H9 (cell line): ENCODE data around the gene EDA. TPM values are rescaled to one million over a fixed set of nuclear protein-coding genes. Genes with fewer than 3 reads are reported as not detected.

Experiments used
- DNase-seq: peaks from one replicate; pipeline ENCODE4 v3.0.0-alpha.2; 2017
- H2AFZ ChIP-seq: one replicate; pipeline ENCODE4 v1.6.1; 2013; ENCODE audit warnings: mild to moderate bottlenecking, low read length, control low read depth, moderate library complexity
- H2AK5ac ChIP-seq: 2 replicates; pipeline ENCODE4 v1.6.1; 2013; ENCODE audit warnings: low read length, control low read depth, mixed read lengths; ENCODE audit not compliant: insufficient read length
- H2BK120ac ChIP-seq: one replicate; pipeline ENCODE4 v1.6.1; 2013; ENCODE audit warnings: low read depth, mild to moderate bottlenecking, low read length, control low read depth, inconsistent platforms; ENCODE audit not compliant: poor library complexity, severe bottlenecking
- H2BK12ac ChIP-seq: 2 replicates; pipeline ENCODE4 v1.6.1; 2013; ENCODE audit warnings: low read length, control low read depth, mixed read lengths, low read depth; ENCODE audit not compliant: insufficient read length
- H2BK15ac ChIP-seq: 2 replicates; pipeline ENCODE4 v1.6.1; 2013; ENCODE audit warnings: low read depth, low read length, control low read depth
- H2BK20ac ChIP-seq: one replicate; pipeline ENCODE4 v1.6.1; 2013; ENCODE audit warnings: low read depth, mild to moderate bottlenecking, low read length, control low read depth, inconsistent platforms; ENCODE audit not compliant: poor library complexity, severe bottlenecking
- H2BK5ac ChIP-seq: 2 replicates; pipeline ENCODE4 v1.6.1; 2013; ENCODE audit warnings: low read length, control low read depth, mixed read lengths; ENCODE audit not compliant: insufficient read length
- H3K14ac ChIP-seq: 2 replicates; pipeline ENCODE4 v1.6.1; 2013; ENCODE audit warnings: low read length, control low read depth; ENCODE audit not compliant: insufficient read depth
- H3K18ac ChIP-seq: 2 replicates; pipeline ENCODE4 v1.6.1; 2013; ENCODE audit warnings: low read depth, mild to moderate bottlenecking, mixed read lengths, low read length, control low read depth; ENCODE audit not compliant: insufficient read length
- H3K23ac ChIP-seq: 2 replicates; pipeline ENCODE4 v1.6.1; 2013; ENCODE audit warnings: low read length, control low read depth, mixed read lengths, low read depth; ENCODE audit not compliant: insufficient read length
- H3K23me2 ChIP-seq: 2 replicates; pipeline ENCODE4 v1.6.1; 2013; ENCODE audit warnings: low read depth, mild to moderate bottlenecking, mixed read lengths, low read length, control low read depth; ENCODE audit not compliant: insufficient read length, poor library complexity, severe bottlenecking
- H3K27ac ChIP-seq: 2 replicates; pipeline ENCODE4 v1.5.1; 2013; ENCODE audit warnings: low read length, control low read depth, mixed read lengths, low read depth; ENCODE audit not compliant: insufficient read length
- H3K27me3 ChIP-seq: 2 replicates; pipeline ENCODE4 v1.6.1; 2013; ENCODE audit warnings: low read length, control low read depth, inconsistent platforms; ENCODE audit not compliant: insufficient read depth
- H3K4ac ChIP-seq: 2 replicates; pipeline ENCODE4 v1.6.1; 2013; ENCODE audit warnings: low read depth, mild to moderate bottlenecking, control low read depth, inconsistent platforms, low read length, moderate library complexity
- H3K4me1 ChIP-seq: 2 replicates; pipeline ENCODE4 v1.6.1; 2013; ENCODE audit warnings: low read length, control low read depth, inconsistent platforms; ENCODE audit not compliant: insufficient read depth
- H3K4me2 ChIP-seq: 2 replicates; pipeline ENCODE4 v1.6.1; 2013; ENCODE audit warnings: low read length, control low read depth, mixed read lengths; ENCODE audit not compliant: insufficient read length, insufficient read depth
- H3K56ac ChIP-seq: 2 replicates; pipeline ENCODE4 v1.6.1; 2013; ENCODE audit warnings: low read depth, mild to moderate bottlenecking, mixed read lengths, low read length, control low read depth; ENCODE audit not compliant: insufficient read length
- H3K79me1 ChIP-seq: 2 replicates; pipeline ENCODE4 v1.6.1; 2013; ENCODE audit warnings: low read depth, mild to moderate bottlenecking, moderate library complexity, low read length, control low read depth, inconsistent platforms; ENCODE audit not compliant: insufficient read depth, poor library complexity, severe bottlenecking
- H3K79me2 ChIP-seq: 2 replicates; pipeline ENCODE4 v1.6.1; 2013; ENCODE audit warnings: low read length, control low read depth, inconsistent platforms; ENCODE audit not compliant: insufficient read depth
- H3K9ac ChIP-seq: 2 replicates; pipeline ENCODE4 v1.6.1; 2013; ENCODE audit warnings: low read length, control low read depth, mixed read lengths; ENCODE audit not compliant: insufficient read length; ENCODE audit errors: extremely low read depth
- H3K9me3 ChIP-seq: one replicate; pipeline ENCODE4 v1.6.1; 2013; ENCODE audit warnings: low read depth, low read length, inconsistent platforms; ENCODE audit not compliant: control insufficient read depth
- H3T11ph ChIP-seq: one replicate; pipeline ENCODE4 v1.6.1; 2013; ENCODE audit warnings: mild to moderate bottlenecking, low read length, control low read depth, inconsistent platforms
- H4K20me1 ChIP-seq: one replicate; pipeline ENCODE4 v1.6.1; 2013; ENCODE audit not compliant: control insufficient read depth, insufficient read length, insufficient read depth
- H4K5ac ChIP-seq: 2 replicates; pipeline ENCODE4 v1.6.1; 2013; ENCODE audit warnings: low read depth, mild to moderate bottlenecking, mixed read lengths, low read length, control low read depth; ENCODE audit not compliant: insufficient read length
- H4K8ac ChIP-seq: replicated peaks from 2 replicates; pipeline ENCODE4 v1.6.1; 2013; ENCODE audit warnings: low read length, control low read depth, mixed read lengths, low read depth; ENCODE audit not compliant: insufficient read length
- H4K91ac ChIP-seq: 2 replicates; pipeline ENCODE4 v1.6.1; 2013; ENCODE audit warnings: low read depth, mild to moderate bottlenecking, moderate library complexity, mixed read lengths, low read length, control low read depth; ENCODE audit not compliant: insufficient read length
- H3K27ac Mint-ChIP-seq, 3 experiments: 2 replicates in 2 of 3; 3 replicates in 1 of 3; pipeline ENCODE4 v1.8.0; 2020 to 2021; ENCODE audit warnings: mixed read lengths in 3 of 3, mild to moderate bottlenecking in 1 of 3, moderate library complexity in 1 of 3
- H3K27me3 Mint-ChIP-seq: 2 replicates; pipeline ENCODE4 v1.8.0; 2021; ENCODE audit warnings: low read depth, mild to moderate bottlenecking, moderate library complexity, mixed read lengths
- H3K36me3 Mint-ChIP-seq, 3 experiments: 2 replicates in 2 of 3; 3 replicates in 1 of 3; pipeline ENCODE4 v1.8.0; 2020 to 2021; ENCODE audit warnings: low read depth in 3 of 3, mixed read lengths in 3 of 3; ENCODE audit not compliant: insufficient read depth in 1 of 3
- H3K4me1 Mint-ChIP-seq, 2 experiments: 2 replicates each; pipeline ENCODE4 v1.8.0; 2020; ENCODE audit warnings: mixed read lengths in 2 of 2
- H3K4me3 Mint-ChIP-seq, 2 experiments: 2 replicates in 1 of 2; 3 replicates in 1 of 2; pipeline ENCODE4 v1.8.0; 2020 to 2021; ENCODE audit warnings: mild to moderate bottlenecking in 2 of 2, mixed read lengths in 2 of 2, moderate library complexity in 1 of 2
- H3K9me3 Mint-ChIP-seq, 2 experiments: 2 replicates in 1 of 2; 3 replicates in 1 of 2; pipeline ENCODE4 v1.8.0; 2020; ENCODE audit warnings: mild to moderate bottlenecking in 2 of 2, mixed read lengths in 2 of 2, moderate library complexity in 1 of 2
- microRNA-seq: library from miRNA; unstranded; fragments of <30 nt; microRNA quantifications from one replicate; pipeline ENCODE4, GENCODE V29; 2020; ENCODE audit warnings: borderline microRNAs expressed
- total RNA-seq: library from RNA; stranded (reverse); gene quantifications from 2 replicates; pipeline ENCODE4 v1.2.1, GENCODE V29; 2021
- TF ChIP-seq, protein P1 (sequence below): fragments of 200-600 bp; sonication (generic); conservative IDR thresholded peaks from 3 replicates; pipeline ENCODE4 v1.8.0; 2021; ENCODE audit warnings: antibody characterized with exemption, mild to moderate bottlenecking

The EDA gene
- total RNA-seq, 1 experiment from 2014 or later, result 7.7 TPM

DNA sequence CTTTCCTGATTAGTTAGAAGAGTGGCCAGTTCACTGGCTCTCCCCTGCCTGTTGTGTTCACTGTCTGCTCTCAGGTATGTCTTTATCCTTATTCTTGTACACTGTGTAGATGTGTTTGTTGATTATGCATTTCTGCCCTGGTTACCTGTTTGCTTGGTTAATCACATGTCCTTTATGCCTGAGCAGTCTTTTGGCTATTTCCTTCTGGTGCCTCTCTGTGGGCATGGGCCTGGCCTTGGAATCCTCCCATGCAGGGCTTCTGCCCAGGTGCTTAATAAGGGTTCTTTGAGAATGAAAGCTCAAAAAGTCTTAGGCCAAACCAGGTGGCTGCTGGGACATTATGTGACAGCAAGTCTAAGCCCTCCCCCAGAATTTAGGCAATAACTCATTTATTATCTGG is 472.8 kb downstream of the EDA start:
- Histone ChIP-seq H2BK20ac (no peak overlapping the region), H3K4me2 (no peak overlapping the region), H3K14ac (no peak overlapping the region), H2BK5ac (no peak overlapping the region), H3K23me2 (no peaks in the 10 kb centered on the region), H3K27me3 (no peaks in the 10 kb centered on the region), H3K27ac (no peak overlapping the region), H3K18ac (no peak overlapping the region), H2BK12ac (no peak overlapping the region), H3K4me1 (no peaks in the 10 kb centered on the region), H2BK120ac (no peak overlapping the region), H3T11ph (no peak overlapping the region), H4K91ac (no peak overlapping the region), H3K79me1 (no peaks in the 10 kb centered on the region), H4K20me1 (no peaks in the 10 kb centered on the region), H2BK15ac (no peak overlapping the region), H3K9ac (no peak overlapping the region), H4K8ac (no peak overlapping the region), H3K23ac (no peak overlapping the region), H4K5ac (no peak overlapping the region), H3K4ac (no peak overlapping the region), H3K9me3 (peaks cover 58% of the 10 kb centered on the region), H2AFZ (no peak overlapping the region), H2AK5ac (no peak overlapping the region), H3K56ac (no peak overlapping the region), H3K79me2 (no peaks in the 10 kb centered on the region)
- Mint-ChIP-seq H3K4me1 (peaks cover 7 to 13% of the 10 kb centered on the region in 2 experiments), H3K36me3 (no peaks in the 10 kb centered on the region; a peak in 3 of 7 replicates), H3K27me3 (peaks cover 10% of the 10 kb centered on the region), H3K27ac (no peak overlapping the region), H3K4me3 (no peak overlapping the region), H3K9me3 (peaks cover 67 to 76% of the 10 kb centered on the region in 2 experiments)
- TF ChIP-seq, protein P1, sequence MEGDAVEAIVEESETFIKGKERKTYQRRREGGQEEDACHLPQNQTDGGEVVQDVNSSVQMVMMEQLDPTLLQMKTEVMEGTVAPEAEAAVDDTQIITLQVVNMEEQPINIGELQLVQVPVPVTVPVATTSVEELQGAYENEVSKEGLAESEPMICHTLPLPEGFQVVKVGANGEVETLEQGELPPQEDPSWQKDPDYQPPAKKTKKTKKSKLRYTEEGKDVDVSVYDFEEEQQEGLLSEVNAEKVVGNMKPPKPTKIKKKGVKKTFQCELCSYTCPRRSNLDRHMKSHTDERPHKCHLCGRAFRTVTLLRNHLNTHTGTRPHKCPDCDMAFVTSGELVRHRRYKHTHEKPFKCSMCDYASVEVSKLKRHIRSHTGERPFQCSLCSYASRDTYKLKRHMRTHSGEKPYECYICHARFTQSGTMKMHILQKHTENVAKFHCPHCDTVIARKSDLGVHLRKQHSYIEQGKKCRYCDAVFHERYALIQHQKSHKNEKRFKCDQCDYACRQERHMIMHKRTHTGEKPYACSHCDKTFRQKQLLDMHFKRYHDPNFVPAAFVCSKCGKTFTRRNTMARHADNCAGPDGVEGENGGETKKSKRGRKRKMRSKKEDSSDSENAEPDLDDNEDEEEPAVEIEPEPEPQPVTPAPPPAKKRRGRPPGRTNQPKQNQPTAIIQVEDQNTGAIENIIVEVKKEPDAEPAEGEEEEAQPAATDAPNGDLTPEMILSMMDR, result no peak
- no peak for DNase-seq

Small RNA genes lying within 50 kb of the gene (microRNA-seq; reads per million reads assigned to microRNA genes)
- 4.1 reads per million, percentile 30 among the genes with 10 or more reads in this experiment for gene MIR676

Other genes with a start within 250 kb of the EDA start
- 9.7 and 11.2 TPM in 2 replicates for gene NALF2, start 111.8 kb upstream of the EDA start, total RNA-seq